Subcutaneous adipose tissue (tissue), 4 donors: ENCODE data around the gene COMMD8. TPM values are rescaled to one million over a fixed set of nuclear protein-coding genes. Genes with fewer than 3 reads are reported as not detected.

Experiments used
- CTCF ChIP-seq: fragments of 450-650 bp; IDR thresholded peaks from one replicate; pipeline ENCODE4 v1.5.1; 2016; ENCODE audit warnings: low read depth, mild to moderate bottlenecking, control low read depth, antibody characterized with exemption, moderate library complexity
- total RNA-seq, 4 donors: library from RNA; depleted of rRNA; stranded (reverse); fragments of >200 nt; gene quantifications; one replicate each; pipeline ENCODE4 v1.1.0, GENCODE V29; 2016

COMMD8 gene
- total RNA-seq, 4 donors from 2014 or later, result 6.2 to 24.6 (median 19.8) TPM

GRCh38 chr4:47471591-47471990, 8.1 kb upstream of the COMMD8 start:
- no peak for TF ChIP-seq CTCF

- no peak for TF ChIP-seq CTCF
Observed at GRCh38 chr4:47471064-47471463, 7.6 kb upstream of the COMMD8 start.

- no peak for TF ChIP-seq CTCF
Observed at GRCh38 chr4:47469951-47470350, 6.4 kb upstream of the COMMD8 start.

- no peak for TF ChIP-seq CTCF
Observed at GRCh38 chr4:47468706-47469365, 5.3 kb upstream of the COMMD8 start.

GRCh38 chr4:47466056-47466785, 2.7 kb upstream of the COMMD8 start:
- no peak for TF ChIP-seq CTCF

GRCh38 chr4:47465004-47465403, 1.5 kb upstream of the COMMD8 start:
- TF ChIP-seq CTCF, result no peak

GRCh38 chr4:47462799-47463234, 685 bp downstream of the COMMD8 start:
- no peak for TF ChIP-seq CTCF
